Upper lobe of left lung (tissue), 6 donors: ENCODE measurements around the gene C2orf66. TPM values are rescaled to one million over a fixed set of nuclear protein-coding genes. Genes with fewer than 3 reads are reported as not detected.

Experiments
- ATAC-seq, 2 donors: fragments of 200-7000 bp; cut with Tn5 transposase; one replicate each; pipeline ENCODE4 v1.9.1; 2022; ENCODE audit warnings: mild to moderate bottlenecking in 2 of 2, moderate library complexity in 2 of 2; ENCODE audit not compliant: low FRiP score in 2 of 2
- DNase-seq, 2 donors: peaks; one replicate each; pipeline ENCODE4 v3.0.0-alpha.2; 2019 to 2020
- H3K27ac ChIP-seq, 4 donors: fragments of 200-600 bp; sonication (generic); one replicate each; pipeline ENCODE4 v1.5.1; 2016 to 2019
- H3K27me3 ChIP-seq, 4 donors: fragments of 200-600 bp; sonication (generic); one replicate each; pipeline ENCODE4 v1.5.1; 2017 to 2019
- H3K36me3 ChIP-seq, 4 donors: fragments of 200-600 bp; sonication (generic); one replicate each; pipeline ENCODE4 v1.5.1; 2016 to 2019
- H3K4me1 ChIP-seq, 4 donors: fragments of 200-600 bp; sonication (generic); one replicate each; pipeline ENCODE4 v1.5.1; 2018 to 2019
- H3K4me3 ChIP-seq, 4 donors: fragments of 200-600 bp; sonication (generic); one replicate each; pipeline ENCODE4 v1.5.1; 2017 to 2019; ENCODE audit warnings: mild to moderate bottlenecking in 2 of 4, moderate library complexity in 1 of 4
- H3K9me3 ChIP-seq, 4 donors: fragments of 200-600 bp; sonication (generic); one replicate each; pipeline ENCODE4 v1.5.1; 2018 to 2019
- EP300 ChIP-seq, 4 donors: sonication (generic); formaldehyde crosslinking; IDR thresholded peaks; one replicate each; pipeline ENCODE4 v1.5.1; 2017; ENCODE audit warnings: antibody characterized with exemption in 4 of 4, control low read depth in 2 of 4
- POLR2A ChIP-seq, 4 donors: fragments of 450-650 bp; IDR thresholded peaks; one replicate each; pipeline ENCODE4 v1.5.1; 2016 to 2017; ENCODE audit warnings: antibody characterized with exemption in 4 of 4, mild to moderate bottlenecking in 2 of 4
- POLR2AphosphoS5 ChIP-seq, 2 donors: sonication (generic); formaldehyde crosslinking; IDR thresholded peaks; one replicate each; pipeline ENCODE4 v1.5.1; 2017; ENCODE audit warnings: antibody characterized with exemption in 2 of 2
- WGBS, 2 donors: methylation state at CpG; one replicate each; pipeline ENCODE4 v1.1.5; 2017 to 2018; 5-methylcytosine and 5-hydroxymethylcytosine counted together
- total RNA-seq, 6 donors: library from RNA; depleted of rRNA in 4 of 6; stranded (reverse); fragments of >200 nt in 4 of 6; gene quantifications; one replicate each; pipeline versions ENCODE4 v1.1.0 to v1.2.1, GENCODE V29; 2016 to 2021
- TF ChIP-seq, protein P1 (sequence below), 6 experiments: fragments of 450-650 bp in 4 of 6; fragments of 200-600 bp in 2 of 6; sonication (generic) in 2 of 6; IDR thresholded peaks; one replicate each; pipeline ENCODE4 v1.5.1; 2016 to 2019; ENCODE audit warnings: antibody characterized with exemption in 6 of 6
- donor health status: DM: no; HTN: no; CAD: no; lungs with moderate emphysema.
- donor health status: DM: no; HTN: yes; CAD: no; lungs with severe emphysema.

C2orf66 gene
- total RNA-seq, 6 donors from 2014 or later = 0.30 to 1.2 (median 1.0) TPM; not detected in 3

- Histone ChIP-seq H3K4me1 (no peaks in the 10 kb centered on the region), H3K27me3 (no peaks in the 10 kb centered on the region), H3K4me3 (no peak overlapping the region), H3K36me3 (peaks cover 0 to 31% (median 6%) of the 10 kb centered on the region in 4 donors), H3K27ac (no peak overlapping the region), H3K9me3 (no peaks in the 10 kb centered on the region)
- no peak for ATAC-seq
- no peak for TF ChIP-seq POLR2AphosphoS5 (IDR thresholded peaks at IDR 0.05)
- DNase-seq = no peak
Observed at GRCh38 chr2:196836440-196836839, 27.3 kb upstream of the C2orf66 start.

DNA sequence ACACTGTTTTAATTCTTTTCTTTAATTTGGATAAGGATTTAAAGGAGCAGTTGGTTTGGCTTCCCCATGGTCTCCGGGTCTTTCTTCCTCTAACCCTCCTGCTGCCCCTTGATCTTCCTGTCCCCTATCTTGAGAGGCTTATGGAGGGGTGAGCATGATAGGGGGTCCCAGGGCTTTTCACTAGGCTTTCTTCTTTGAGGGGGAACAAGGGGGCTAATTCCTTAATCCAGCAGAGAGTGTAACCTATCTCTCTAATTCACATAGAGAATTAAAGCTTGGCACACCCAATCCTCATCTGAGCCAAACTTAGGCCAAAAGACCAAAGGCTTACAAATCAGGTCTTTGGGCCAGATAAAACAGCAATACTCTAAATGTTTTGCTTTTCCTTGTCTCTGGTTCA, 21.5 kb upstream of the C2orf66 start:
- no peak overlapping the region for H3K27ac ChIP-seq
- H3K36me3 ChIP-seq = no peaks in the 10 kb centered on the region
- H3K27me3 ChIP-seq = no peaks in the 10 kb centered on the region
- no peak for TF ChIP-seq POLR2A (IDR thresholded peaks at IDR 0.05)
- TF ChIP-seq, protein P1, sequence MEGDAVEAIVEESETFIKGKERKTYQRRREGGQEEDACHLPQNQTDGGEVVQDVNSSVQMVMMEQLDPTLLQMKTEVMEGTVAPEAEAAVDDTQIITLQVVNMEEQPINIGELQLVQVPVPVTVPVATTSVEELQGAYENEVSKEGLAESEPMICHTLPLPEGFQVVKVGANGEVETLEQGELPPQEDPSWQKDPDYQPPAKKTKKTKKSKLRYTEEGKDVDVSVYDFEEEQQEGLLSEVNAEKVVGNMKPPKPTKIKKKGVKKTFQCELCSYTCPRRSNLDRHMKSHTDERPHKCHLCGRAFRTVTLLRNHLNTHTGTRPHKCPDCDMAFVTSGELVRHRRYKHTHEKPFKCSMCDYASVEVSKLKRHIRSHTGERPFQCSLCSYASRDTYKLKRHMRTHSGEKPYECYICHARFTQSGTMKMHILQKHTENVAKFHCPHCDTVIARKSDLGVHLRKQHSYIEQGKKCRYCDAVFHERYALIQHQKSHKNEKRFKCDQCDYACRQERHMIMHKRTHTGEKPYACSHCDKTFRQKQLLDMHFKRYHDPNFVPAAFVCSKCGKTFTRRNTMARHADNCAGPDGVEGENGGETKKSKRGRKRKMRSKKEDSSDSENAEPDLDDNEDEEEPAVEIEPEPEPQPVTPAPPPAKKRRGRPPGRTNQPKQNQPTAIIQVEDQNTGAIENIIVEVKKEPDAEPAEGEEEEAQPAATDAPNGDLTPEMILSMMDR (IDR thresholded peaks at IDR 0.05) = no peak
- no peak overlapping the region for H3K4me3 ChIP-seq
- no peaks in the 10 kb centered on the region for H3K4me1 ChIP-seq
- DNase-seq (no peak), ATAC-seq (no peak)
- H3K9me3 ChIP-seq = no peaks in the 10 kb centered on the region
- 83 to 91% methylated on average over 1 of the region's 1 CpG for WGBS, 2 donors

DNA sequence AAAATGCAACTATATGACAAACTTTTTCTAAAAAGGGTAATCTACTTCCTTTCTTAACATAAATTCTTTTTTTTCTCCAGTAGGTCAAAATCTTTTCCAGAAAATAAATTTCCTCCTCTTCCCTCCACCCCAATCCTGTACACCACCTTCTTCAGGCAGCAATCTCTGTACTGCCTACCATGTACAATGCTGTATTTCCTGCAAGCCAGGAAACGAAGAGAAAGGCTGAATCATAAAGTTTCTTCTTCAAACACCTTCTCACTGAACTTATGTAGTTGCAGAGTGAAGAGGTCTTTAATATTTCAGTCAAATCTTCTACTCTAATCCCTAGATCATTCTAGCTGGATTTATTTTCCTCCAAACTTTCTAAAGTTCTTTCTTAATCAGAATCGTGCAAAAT, 18.2 kb upstream of the C2orf66 start:
- Histone ChIP-seq H3K27ac (no peak overlapping the region), H3K27me3 (no peaks in the 10 kb centered on the region), H3K36me3 (no peaks in the 10 kb centered on the region), H3K4me1 (no peaks in the 10 kb centered on the region), H3K4me3 (no peak overlapping the region), H3K9me3 (no peaks in the 10 kb centered on the region)
- no peak for ATAC-seq
- WGBS, 2 donors = 57 to 58% methylated on average over 2 of the region's 2 CpGs
- DNase-seq = no peak
- TF ChIP-seq POLR2AphosphoS5 (IDR thresholded peaks at IDR 0.05) (no peak), POLR2A (IDR thresholded peaks at IDR 0.05) (no peak), EP300 (IDR thresholded peaks at IDR 0.05) (no peak)
- TF ChIP-seq, protein P1 (IDR thresholded peaks at IDR 0.05) = no peak

GRCh38 chr2:196823750-196824522, 14.8 kb upstream of the C2orf66 start:
- TF ChIP-seq POLR2A (IDR thresholded peaks at IDR 0.05) (no peak), EP300 (IDR thresholded peaks at IDR 0.05) (no peak), POLR2AphosphoS5 (IDR thresholded peaks at IDR 0.05) (no peak)
- TF ChIP-seq, protein P1 (IDR thresholded peaks at IDR 0.05) = no peak
- H3K27me3 ChIP-seq = no peaks in the 10 kb centered on the region
- H3K4me1 ChIP-seq = no peaks in the 10 kb centered on the region
- no peak overlapping the region for H3K4me3 ChIP-seq
- ATAC-seq = no peak
- H3K9me3 ChIP-seq = peaks cover 0 to 4% (median 2%) of the 10 kb centered on the region in 4 donors
- H3K36me3 ChIP-seq = no peaks in the 10 kb centered on the region
- H3K27ac ChIP-seq = no peak overlapping the region
- no peak for DNase-seq

DNA sequence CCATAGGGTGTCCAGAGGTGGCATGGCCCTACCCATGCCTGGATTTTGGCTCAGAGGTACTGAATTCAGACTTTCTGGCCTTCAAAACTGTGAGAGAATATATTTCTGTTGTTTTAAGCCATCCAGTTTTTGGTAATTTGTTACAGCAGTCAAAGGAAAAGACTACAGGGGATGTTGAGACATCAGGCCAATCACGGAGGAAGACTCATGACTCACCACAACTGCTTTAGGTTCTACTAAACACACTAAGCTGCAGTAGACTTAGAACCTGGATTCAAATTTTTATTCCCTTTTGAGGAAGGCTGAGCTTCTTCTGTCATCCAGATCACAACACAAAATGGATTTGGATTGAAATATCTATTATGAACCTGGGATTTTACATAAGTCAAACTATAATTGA, 12.0 kb upstream of the C2orf66 start:
- WGBS, 2 donors = 78 to 79% methylated on average over 1 of the region's 1 CpG
- H3K4me3 ChIP-seq = no peak overlapping the region
- no peaks in the 10 kb centered on the region for H3K27me3 ChIP-seq
- ATAC-seq = no peak
- TF ChIP-seq POLR2A (IDR thresholded peaks at IDR 0.05) (no peak), EP300 (IDR thresholded peaks at IDR 0.05) (no peak)
- TF ChIP-seq, protein P1 (IDR thresholded peaks at IDR 0.05) = no peak
- peaks cover 0 to 18% (median 7%) of the 10 kb centered on the region in 4 donors for H3K9me3 ChIP-seq
- DNase-seq = no peak
- H3K36me3 ChIP-seq = no peaks in the 10 kb centered on the region
- no peaks in the 10 kb centered on the region for H3K4me1 ChIP-seq
- no peak overlapping the region for H3K27ac ChIP-seq
